ENCODE measurements around the gene COX14. TPM values are rescaled to one million over a fixed set of nuclear protein-coding genes. Genes with fewer than 3 reads are reported as not detected.

Gene COX14
- 10 to 100 TPM; 39.9 to 51.2 TPM for total RNA-seq

DNA sequence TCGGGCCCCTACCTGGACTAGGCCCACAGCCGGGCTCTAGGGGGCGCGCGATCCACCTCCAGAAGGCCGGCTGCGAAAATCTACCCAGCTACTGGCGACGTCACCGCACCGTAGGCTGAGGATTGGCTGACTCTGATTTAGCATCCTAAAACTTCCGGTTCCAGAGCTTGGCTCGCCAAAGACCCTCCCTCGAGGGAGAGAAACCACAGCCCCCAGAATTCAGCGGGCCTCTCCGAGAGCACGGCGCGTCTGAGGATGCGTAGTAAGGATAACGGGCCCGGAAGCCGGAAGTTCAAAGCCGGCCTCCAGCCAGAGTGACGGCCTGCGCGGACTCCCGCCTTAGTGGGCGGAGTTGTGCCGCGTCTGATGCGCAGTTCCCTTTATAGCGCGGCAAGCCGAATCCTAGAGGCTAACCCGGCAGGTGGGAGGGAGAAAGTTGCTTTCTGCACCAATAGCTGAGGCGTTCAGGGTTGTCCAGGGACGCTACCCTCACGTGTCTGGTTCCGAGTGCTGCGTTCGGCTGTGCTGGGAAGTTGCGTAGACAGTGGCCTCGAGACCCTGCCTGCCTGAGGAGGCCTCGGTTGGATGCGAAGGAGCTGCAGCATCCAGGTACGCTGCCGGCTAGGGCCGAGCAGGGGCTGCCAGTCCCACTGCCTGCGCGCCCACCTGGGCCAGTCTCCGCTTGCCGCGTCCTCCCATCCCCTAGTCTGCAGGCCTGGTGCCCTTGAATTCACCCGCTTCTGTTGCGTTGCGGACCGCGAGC lies at the start of gene COX14:
COX14 (plus strand) TSS at position 544 of the 763 bp plus-strand sequence. CDS start 7,808 bp downstream, outside the sequence.
- peak within 1 kb of the TSS; percentile 89 to 92 for H3K27ac Mint-ChIP-seq
- H3K4me3 Mint-ChIP-seq: peak within 1 kb of the TSS; percentile 98
- H3K27me3 Mint-ChIP-seq: no peaks in the 10 kb centered on the region
- peaks cover 5% of the 10 kb centered on the region for H3K36me3 Mint-ChIP-seq
- DNase-seq (ENCODE audit: low spot score) (peak; percentile 98), ATAC-seq (peak; percentile 93 to 94)
- no peaks in the 10 kb centered on the region for H3K9me3 Mint-ChIP-seq
- peaks cover 18 to 20% of the 10 kb centered on the region in 2 donors for H3K4me1 Mint-ChIP-seq (ENCODE audit: low read depth in 2 of 2)

DNA sequence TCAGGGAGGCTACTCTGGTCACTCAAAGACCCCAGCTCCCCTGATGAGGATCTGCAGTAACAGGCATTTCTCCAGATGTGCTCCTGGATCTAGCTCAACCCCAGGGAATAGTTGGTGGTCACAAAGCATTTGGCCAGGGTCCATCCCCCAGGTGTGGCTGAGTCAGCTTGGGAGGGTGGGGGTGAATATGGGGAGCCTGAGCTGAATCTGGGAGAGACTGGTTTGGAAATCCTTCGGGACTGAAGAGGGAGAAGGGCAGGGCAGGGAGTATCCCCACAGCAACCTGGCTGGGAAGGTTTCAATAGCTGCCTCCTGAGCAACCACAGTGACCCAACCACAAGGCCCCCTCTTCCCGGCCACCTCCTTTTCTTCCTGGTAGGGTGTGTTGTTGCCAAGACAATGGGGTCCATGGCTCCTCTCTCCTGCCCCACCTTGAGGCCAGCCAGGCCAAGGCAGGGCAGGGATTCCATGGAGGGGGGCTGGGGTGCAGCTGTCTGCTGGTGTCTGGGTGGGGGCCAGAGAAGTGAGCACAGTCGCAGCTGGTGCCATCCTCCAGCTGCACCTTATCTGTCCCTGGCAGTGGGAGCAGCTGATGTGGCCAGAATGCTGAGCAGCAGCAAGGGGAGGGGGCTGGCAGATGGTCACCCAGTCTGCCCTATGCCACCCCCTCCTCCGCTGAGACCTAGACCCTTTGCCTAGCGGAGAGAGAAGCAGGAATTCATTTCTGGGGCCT lies 49.1 kb upstream of the COX14 start:
- no peak for DNase-seq (ENCODE audit: low spot score)
- no peak overlapping the region for H3K4me3 Mint-ChIP-seq
- H3K36me3 Mint-ChIP-seq: no peaks in the 10 kb centered on the region
- peaks cover 17 to 31% of the 10 kb centered on the region in 2 donors for H3K27me3 Mint-ChIP-seq
- no peak overlapping the region for H3K27ac Mint-ChIP-seq
- no peak for ATAC-seq
- H3K9me3 Mint-ChIP-seq: no peaks in the 10 kb centered on the region
- peaks cover 6 to 7% of the 10 kb centered on the region in 2 donors for H3K4me1 Mint-ChIP-seq (ENCODE audit: low read depth in 2 of 2)

DNA sequence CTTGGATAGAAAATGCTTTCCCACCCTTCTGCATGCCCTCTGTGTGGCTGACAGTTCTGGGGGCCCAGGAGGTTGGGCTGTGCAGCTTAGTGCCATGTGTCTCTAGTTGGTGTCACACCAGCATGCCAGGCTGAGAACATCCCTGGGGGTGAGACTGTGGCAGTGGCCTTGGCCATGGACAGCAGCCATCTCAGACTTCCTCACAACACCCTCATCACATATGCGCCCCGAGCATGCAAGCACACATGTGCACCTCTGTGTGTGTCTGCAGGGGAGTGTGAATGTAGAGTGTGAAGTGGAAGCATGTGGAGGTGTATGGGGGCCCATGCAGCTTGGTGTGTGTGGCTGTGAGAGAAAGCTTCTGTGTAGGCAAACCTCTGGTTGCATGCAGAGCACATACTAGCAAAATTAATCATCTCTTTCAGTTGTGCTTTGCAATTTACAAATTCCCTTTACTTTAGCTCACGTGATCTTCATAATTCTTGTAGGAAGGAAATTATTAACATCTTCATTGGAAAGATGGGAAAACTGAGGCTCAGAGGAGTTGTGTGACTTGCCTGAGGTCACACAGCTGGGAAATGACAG lies 46.2 kb upstream of the COX14 start:
- Mint-ChIP-seq H3K4me1 (ENCODE audit: low read depth in 2 of 2) (peaks cover 6 to 7% of the 10 kb centered on the region in 2 donors), H3K27ac (no peak overlapping the region), H3K9me3 (no peaks in the 10 kb centered on the region), H3K4me3 (no peak overlapping the region), H3K36me3 (no peaks in the 10 kb centered on the region), H3K27me3 (peaks cover 16 to 17% of the 10 kb centered on the region in 2 donors)
- ATAC-seq: no peak
- no peak for DNase-seq (ENCODE audit: low spot score)

DNA sequence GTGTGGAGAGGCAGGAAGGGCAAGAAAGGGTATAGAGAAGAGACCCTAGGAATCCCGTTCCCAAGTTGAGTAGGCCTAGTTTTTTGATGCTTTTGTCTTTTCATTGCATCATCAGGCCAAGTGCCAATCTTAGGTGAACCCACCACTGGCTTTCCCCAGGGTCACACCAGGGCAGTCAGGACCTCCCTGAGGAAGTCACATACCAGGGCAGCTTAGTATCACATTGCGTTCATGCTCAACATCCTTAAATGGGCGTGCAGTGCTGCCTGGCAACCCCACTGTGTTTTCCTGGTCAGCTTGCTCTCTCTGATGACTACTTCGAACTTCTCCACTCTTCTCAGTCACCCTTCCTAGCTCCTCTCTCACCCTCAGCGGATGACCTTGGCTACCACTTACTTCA lies 45.6 kb upstream of the COX14 start:
- Mint-ChIP-seq H3K4me3 (no peak overlapping the region), H3K36me3 (no peaks in the 10 kb centered on the region), H3K9me3 (no peaks in the 10 kb centered on the region), H3K27ac (no peak overlapping the region), H3K27me3 (peaks cover 10 to 11% of the 10 kb centered on the region in 2 donors), H3K4me1 (ENCODE audit: low read depth in 2 of 2) (peaks cover 6 to 7% of the 10 kb centered on the region in 2 donors)
- DNase-seq (ENCODE audit: low spot score) (no peak), ATAC-seq (no peak)

DNA sequence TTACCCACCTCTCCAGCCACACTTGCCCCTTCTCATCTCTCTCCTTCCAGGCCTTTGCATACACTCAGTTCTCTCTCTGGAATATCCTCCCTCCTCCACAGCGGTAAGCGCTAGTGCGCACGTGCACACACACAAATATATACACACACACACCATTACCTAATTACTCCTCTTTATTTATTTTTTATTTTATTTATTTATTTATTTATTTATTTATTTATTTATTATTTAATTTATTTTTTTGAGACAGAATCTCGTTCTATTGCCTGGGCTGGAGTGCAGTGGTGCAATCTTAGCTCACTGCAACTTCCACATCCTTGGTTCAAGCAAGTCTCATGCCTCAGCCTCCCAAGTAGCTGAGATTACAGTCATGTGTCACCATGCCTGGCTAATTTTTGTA lies 43.0 kb upstream of the COX14 start:
- DNase-seq (ENCODE audit: low spot score) (no peak), ATAC-seq (no peak)
- Mint-ChIP-seq H3K27ac (no peak overlapping the region), H3K4me1 (ENCODE audit: low read depth in 2 of 2) (peaks cover 6 to 7% of the 10 kb centered on the region in 2 donors), H3K36me3 (no peaks in the 10 kb centered on the region), H3K4me3 (no peak overlapping the region), H3K9me3 (no peaks in the 10 kb centered on the region), H3K27me3 (peaks cover 0 to 2% of the 10 kb centered on the region in 2 donors)

DNA sequence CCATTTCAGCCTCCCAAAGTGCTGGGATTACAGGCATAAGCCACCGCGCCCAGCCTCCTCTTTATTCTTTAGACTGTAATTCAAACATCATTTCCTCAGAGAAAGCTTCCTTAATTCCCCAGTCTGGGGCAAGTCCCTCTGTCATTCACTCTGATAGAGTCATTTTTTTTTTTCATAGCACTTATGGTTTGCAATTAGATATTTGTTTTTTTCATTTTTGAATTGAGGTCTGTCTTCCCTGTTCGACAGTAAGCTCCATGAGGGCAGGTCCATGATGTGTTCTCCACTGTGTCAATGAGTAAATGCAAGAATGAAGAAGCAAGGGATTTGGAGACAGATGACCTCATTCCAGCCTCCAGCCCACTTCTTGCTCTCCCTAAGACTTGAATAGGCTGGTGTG lies 42.5 kb upstream of the COX14 start:
- peaks cover 0 to under 1% of the 10 kb centered on the region in 2 donors for H3K27me3 Mint-ChIP-seq
- no peak for DNase-seq (ENCODE audit: low spot score)
- no peaks in the 10 kb centered on the region for H3K36me3 Mint-ChIP-seq
- no peak overlapping the region for H3K4me3 Mint-ChIP-seq
- peaks cover 6 to 7% of the 10 kb centered on the region in 2 donors for H3K4me1 Mint-ChIP-seq (ENCODE audit: low read depth in 2 of 2)
- H3K27ac Mint-ChIP-seq: no peak overlapping the region
- H3K9me3 Mint-ChIP-seq: no peaks in the 10 kb centered on the region
- no peak for ATAC-seq

DNA sequence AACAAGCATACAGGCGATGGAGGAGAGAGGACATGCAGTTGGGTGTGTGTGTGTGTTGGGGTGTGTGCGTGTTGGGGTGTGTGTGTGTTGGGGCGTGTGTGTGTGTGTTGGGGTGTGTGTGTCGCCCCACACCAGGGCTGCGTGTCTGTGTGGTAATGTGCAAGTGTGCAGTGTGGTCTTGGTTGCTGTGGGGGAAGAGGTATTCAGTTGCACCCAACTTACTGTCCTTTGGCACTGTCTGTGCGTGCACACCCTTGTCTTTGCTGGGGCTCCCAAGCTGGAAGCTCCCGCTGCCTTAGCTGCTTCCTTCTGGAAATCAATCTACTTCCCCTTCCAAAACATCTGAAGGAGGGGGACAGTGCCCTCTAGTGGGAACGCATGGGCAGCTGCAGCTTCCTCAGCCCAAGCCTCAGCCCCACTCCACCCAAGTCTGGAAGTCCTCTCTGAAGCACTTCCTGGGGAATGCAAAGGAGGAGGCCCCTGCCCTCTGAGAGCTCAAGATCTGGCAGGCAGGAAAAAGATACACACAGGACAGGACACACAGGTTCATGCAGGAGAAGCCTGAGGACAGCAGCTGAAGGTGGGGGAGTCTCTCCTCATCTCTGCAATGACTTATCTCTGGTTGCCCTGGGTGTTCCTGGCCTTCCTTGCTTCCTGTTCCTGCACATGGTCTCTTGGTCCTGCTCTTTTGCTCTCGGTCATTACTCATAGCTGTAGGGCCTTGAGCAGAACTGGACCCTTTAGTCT lies 41.5 kb upstream of the COX14 start:
- H3K36me3 Mint-ChIP-seq: no peaks in the 10 kb centered on the region
- H3K27me3 Mint-ChIP-seq: no peaks in the 10 kb centered on the region
- no peaks in the 10 kb centered on the region for H3K9me3 Mint-ChIP-seq
- H3K27ac Mint-ChIP-seq: no peak overlapping the region
- peaks cover 7 to 8% of the 10 kb centered on the region in 2 donors for H3K4me1 Mint-ChIP-seq (ENCODE audit: low read depth in 2 of 2)
- ATAC-seq (peak; percentile 46 to 61), DNase-seq (ENCODE audit: low spot score) (peak; percentile 73)
- no peak overlapping the region for H3K4me3 Mint-ChIP-seq

DNA sequence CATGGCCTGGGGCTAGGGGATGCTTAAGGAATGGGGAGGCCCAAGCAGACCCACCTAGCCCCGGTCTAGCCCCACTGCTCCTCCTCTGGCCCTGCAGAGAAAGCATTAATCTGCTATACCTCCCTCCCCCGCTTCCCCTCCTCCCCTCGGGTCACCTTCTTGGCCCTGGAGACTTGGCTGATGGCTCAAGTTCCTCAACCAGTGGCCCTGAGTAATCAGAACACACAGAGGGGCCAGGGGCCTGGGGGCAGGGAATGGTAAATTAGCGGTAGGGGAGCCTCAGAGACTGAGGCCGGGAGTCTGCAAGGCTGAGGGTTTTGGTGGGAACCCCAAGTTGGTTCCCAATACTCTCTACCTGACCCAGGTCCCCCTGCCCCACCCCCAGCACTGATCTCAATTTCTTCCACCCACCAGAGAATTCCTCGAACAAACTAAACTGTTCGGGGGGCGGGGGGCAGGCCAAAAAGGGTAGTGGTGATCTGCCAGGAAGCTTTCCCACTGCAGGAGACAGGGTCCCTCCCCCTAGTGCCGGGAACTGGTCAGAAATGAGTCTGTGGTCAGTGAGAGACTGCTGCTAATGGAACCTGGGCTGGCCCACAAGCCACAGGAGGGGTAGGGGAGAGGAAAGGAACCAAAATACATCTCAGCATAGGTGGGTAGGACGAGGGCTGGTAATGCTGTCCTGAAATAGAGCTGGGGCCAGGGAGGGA lies 39.7 kb upstream of the COX14 start:
- H3K9me3 Mint-ChIP-seq: no peaks in the 10 kb centered on the region
- no peaks in the 10 kb centered on the region for H3K27me3 Mint-ChIP-seq
- H3K4me1 Mint-ChIP-seq (ENCODE audit: low read depth in 2 of 2): peaks cover 7 to 8% of the 10 kb centered on the region in 2 donors
- H3K4me3 Mint-ChIP-seq: no peak overlapping the region
- DNase-seq (ENCODE audit: low spot score): no peak
- ATAC-seq: no peak
- H3K27ac Mint-ChIP-seq: no peak overlapping the region
- H3K36me3 Mint-ChIP-seq: no peaks in the 10 kb centered on the region

DNA sequence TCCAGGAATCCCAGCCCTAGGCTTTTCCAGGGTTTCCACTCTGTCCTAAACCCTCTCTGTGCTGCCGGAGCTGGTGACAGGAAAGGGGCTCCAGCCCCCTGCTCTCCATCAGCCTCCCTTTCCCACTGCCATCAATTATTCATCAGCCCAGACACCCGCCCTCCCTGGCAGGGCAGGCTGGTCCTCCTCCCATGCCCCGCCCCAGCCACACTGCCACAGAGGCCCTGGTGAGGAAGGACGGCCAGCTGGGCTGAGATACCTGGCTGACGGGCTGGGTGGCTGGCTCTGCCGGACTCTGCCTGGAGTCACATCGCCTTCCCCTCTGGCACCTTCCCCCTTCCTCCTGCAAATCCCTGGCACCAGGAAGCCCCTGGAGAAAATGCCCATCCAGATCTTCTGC lies 38.8 kb upstream of the COX14 start:
- no peak overlapping the region for H3K27ac Mint-ChIP-seq
- H3K36me3 Mint-ChIP-seq: no peaks in the 10 kb centered on the region
- no peak for DNase-seq (ENCODE audit: low spot score)
- ATAC-seq: no peak
- H3K4me3 Mint-ChIP-seq: no peak overlapping the region
- H3K4me1 Mint-ChIP-seq (ENCODE audit: low read depth in 2 of 2): peaks cover 7 to 8% of the 10 kb centered on the region in 2 donors
- H3K9me3 Mint-ChIP-seq: no peaks in the 10 kb centered on the region
- H3K27me3 Mint-ChIP-seq: no peaks in the 10 kb centered on the region

DNA sequence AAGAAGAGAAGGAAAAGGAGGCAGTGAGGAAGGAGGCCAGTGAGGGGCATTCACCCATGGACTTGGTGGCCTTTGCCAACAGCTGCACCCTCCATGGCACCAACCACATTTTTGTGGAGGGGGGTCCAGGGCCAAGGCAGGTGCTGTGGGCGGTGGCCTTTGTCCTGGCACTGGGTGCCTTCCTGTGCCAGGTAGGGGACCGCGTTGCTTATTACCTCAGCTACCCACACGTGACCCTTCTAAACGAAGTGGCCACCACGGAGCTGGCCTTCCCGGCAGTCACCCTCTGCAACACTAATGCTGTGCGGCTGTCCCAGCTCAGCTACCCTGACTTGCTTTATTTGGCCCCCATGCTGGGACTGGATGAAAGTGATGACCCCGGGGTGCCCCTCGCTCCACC lies 38.3 kb upstream of the COX14 start:
- DNase-seq (ENCODE audit: low spot score): no peak
- Mint-ChIP-seq H3K4me1 (ENCODE audit: low read depth in 2 of 2) (peaks cover 7 to 8% of the 10 kb centered on the region in 2 donors), H3K27me3 (peaks cover 0 to 2% of the 10 kb centered on the region in 2 donors), H3K27ac (no peak overlapping the region), H3K9me3 (no peaks in the 10 kb centered on the region), H3K4me3 (no peak overlapping the region), H3K36me3 (no peaks in the 10 kb centered on the region)
- no peak for ATAC-seq

DNA sequence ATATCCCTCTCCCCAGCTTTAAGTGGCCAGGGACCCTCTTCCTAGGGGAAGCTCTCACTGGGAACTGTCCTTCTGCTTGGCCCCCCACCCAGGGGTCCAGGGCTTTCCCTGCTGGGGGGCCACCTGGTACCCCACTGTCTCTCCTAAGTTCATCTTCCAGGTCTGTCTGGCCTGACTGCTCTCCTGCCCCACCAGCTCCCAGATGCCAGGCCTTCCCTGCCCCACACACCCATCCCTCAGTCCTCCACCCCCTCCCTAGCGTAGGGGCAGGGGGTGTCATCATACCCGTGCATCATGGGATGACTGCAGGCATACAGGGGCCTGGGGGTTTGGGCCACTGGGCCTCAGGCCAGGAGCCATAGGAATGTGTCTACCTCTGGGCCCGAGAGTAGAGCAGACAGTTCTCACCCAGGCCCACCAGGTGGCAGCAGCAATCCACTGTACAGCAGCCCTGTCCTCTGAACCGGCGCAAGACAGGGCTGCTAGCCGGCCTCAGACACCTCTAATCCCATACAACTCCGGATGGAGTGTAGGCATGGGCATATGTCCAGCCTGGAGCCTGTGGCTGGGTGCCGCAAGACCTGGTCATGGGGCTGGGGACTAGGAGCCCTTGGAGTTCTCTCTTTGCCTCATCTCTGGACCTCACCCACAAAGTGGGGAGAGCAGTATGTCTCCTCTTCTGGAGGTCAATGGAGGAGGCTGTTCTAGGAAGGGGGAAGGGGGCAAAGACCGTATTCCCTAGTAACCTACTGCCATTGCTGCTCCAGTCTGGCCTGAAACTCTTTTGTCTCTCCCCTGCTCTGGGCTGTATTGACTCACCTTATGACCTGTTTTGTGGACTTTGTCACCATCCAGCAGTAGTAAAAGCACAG lies 36.9 kb upstream of the COX14 start:
- no peaks in the 10 kb centered on the region for H3K36me3 Mint-ChIP-seq
- H3K27ac Mint-ChIP-seq: no peak overlapping the region
- H3K4me3 Mint-ChIP-seq: no peak overlapping the region
- no peaks in the 10 kb centered on the region for H3K9me3 Mint-ChIP-seq
- DNase-seq (ENCODE audit: low spot score): peak; percentile 82
- peaks cover 0 to 5% of the 10 kb centered on the region in 2 donors for H3K27me3 Mint-ChIP-seq
- H3K4me1 Mint-ChIP-seq (ENCODE audit: low read depth in 2 of 2): peaks cover 3 to 6% of the 10 kb centered on the region in 2 donors
- peak; percentile 88 to 91 for ATAC-seq

DNA sequence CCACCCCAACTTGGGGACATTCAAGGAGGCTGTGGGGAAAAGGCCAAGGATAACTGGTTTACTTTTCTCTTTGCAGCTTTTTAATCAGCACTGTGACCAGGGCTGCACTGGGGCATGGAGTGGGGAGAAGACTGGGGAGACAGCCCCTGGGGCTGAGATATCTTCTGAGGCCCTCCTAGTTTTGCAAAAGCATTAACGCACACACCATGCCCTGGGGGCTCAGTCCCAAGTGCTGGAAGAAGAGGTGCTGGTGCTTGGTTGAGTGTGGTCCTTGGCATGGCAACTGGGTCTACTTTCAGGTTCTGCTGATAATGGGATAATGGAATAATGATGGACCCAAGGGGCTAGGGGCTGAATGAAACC lies 36.2 kb upstream of the COX14 start:
- H3K9me3 Mint-ChIP-seq: no peaks in the 10 kb centered on the region
- no peak for ATAC-seq
- peaks cover 0 to 5% of the 10 kb centered on the region in 2 donors for H3K27me3 Mint-ChIP-seq
- no peak for DNase-seq (ENCODE audit: low spot score)
- peaks cover 0 to 2% of the 10 kb centered on the region in 2 donors for H3K4me1 Mint-ChIP-seq (ENCODE audit: low read depth in 2 of 2)
- H3K4me3 Mint-ChIP-seq: no peak overlapping the region
- H3K36me3 Mint-ChIP-seq: no peaks in the 10 kb centered on the region
- H3K27ac Mint-ChIP-seq: no peak overlapping the region
